Pancreas (tissue), 10 donors: ENCODE results near the gene TBL2. TPM values are rescaled to one million over a fixed set of nuclear protein-coding genes. Genes with fewer than 3 reads are reported as not detected.
"Not testable (repeated sequence)": the region's sequence is repeated elsewhere in the genome, so short reads cannot be mapped to it uniquely, and the experiment has no call there.

Source experiments
- ATAC-seq, 4 donors: fragments of 200-7000 bp; cut with Tn5 transposase; one replicate each; pipeline versions ENCODE4 v1.8.0 to v1.9.1; 2020; ENCODE audit warnings: mild to moderate bottlenecking in 4 of 4, moderate library complexity in 4 of 4
- DNase-seq, 6 donors: peaks; one replicate each; pipeline ENCODE4 v3.0.0-alpha.2; 2020
- FAIRE-seq: peaks from 2 replicates; lab custom pipeline; 2012; peaks lifted over from hg19 to GRCh38; lab: Jason Lieb, UNC
- H3K27ac ChIP-seq, 4 donors: fragments of 200-600 bp; sonication (generic); 1 replicate in 3 of 4; 2 replicates in 1 of 4; pipeline versions ENCODE4 v1.5.0 to v1.8.0; 2020
- H3K27me3 ChIP-seq, 4 donors: fragments of 200-600 bp; one replicate each; pipeline ENCODE4 v1.8.0; 2021
- H3K36me3 ChIP-seq, 3 donors: fragments of 200-600 bp; sonication (generic) in 1 of 3; one replicate each; pipeline versions ENCODE4 v1.5.0 to v1.8.0; 2020 to 2021
- H3K4me1 ChIP-seq, 3 donors: fragments of 200-600 bp; one replicate each; pipeline ENCODE4 v1.8.0; 2021
- H3K4me3 ChIP-seq, 4 donors: fragments of 200-600 bp; sonication (generic) in 2 of 4; one replicate each; pipeline versions ENCODE4 v1.5.0 to v1.8.0; 2020 to 2021
- H3K9me3 ChIP-seq, 4 donors: fragments of 200-600 bp; one replicate each; pipeline ENCODE4 v1.8.0; 2021
- CTCF ChIP-seq, 4 donors: fragments of 200-600 bp; sonication (generic) in 3 of 4; IDR thresholded peaks; one replicate each; pipeline versions ENCODE4 v1.5.0 to v1.8.0; 2021; ENCODE audit warnings: antibody characterized with exemption in 4 of 4
- WGBS, 2 donors: extraction: QIAGEN DNeasy Blood & Tissue Kit; methylation state at CpG; one replicate each; pipeline ENCODE4 v1.1.7; 2013; 5-methylcytosine and 5-hydroxymethylcytosine counted together
- intact Hi-C, 3 donors: fragments of 100-400 bp; cut with DNase I; formaldehyde crosslinking; loops; one replicate each; pipeline versions ENCODE4 v1.11.1 to v1.14.2; 2022
- polyA plus RNA-seq, 2 donors: library from polyadenylated mRNA; stranded (reverse); fragments of 200-250 nt; gene quantifications; one replicate each; pipeline ENCODE4 v1.2.3, GENCODE V29; 2013
- total RNA-seq, 6 donors: library from RNA; stranded (reverse); fragmentation: NEBNext Ultra II Directional in 4 of 6; extraction: Animal tissue kit (Norgen Biotek cat#: 25700) in 4 of 6; gene quantifications; one replicate each; pipeline versions ENCODE4 v1.2.1 to v1.2.4, GENCODE V29; 2021 to 2023
- donor health status: healthy with polysubstance abuse.
- donor health status: DM: no; HTN: no; CAD: no; lungs with moderate emphysema.
- donor health status: DM: no; HTN: no; CAD: no.
- donor health status: control.
- donor health status: control.
- donor health status: Bipolar disorder and iron deficiency.
- donor health status: DM: yes; HTN: yes; CAD: no.
- donor health status: DM: no; HTN: no; CAD: no.
- donor health status: DM: no; HTN: no; CAD: no.
- donor health status: DM: yes; HTN: yes; CAD: no.

The TBL2 gene
- total and polyA plus RNA-seq, 8 donors, result 17.2 to 38.9 (median 27.0) TPM

DNA sequence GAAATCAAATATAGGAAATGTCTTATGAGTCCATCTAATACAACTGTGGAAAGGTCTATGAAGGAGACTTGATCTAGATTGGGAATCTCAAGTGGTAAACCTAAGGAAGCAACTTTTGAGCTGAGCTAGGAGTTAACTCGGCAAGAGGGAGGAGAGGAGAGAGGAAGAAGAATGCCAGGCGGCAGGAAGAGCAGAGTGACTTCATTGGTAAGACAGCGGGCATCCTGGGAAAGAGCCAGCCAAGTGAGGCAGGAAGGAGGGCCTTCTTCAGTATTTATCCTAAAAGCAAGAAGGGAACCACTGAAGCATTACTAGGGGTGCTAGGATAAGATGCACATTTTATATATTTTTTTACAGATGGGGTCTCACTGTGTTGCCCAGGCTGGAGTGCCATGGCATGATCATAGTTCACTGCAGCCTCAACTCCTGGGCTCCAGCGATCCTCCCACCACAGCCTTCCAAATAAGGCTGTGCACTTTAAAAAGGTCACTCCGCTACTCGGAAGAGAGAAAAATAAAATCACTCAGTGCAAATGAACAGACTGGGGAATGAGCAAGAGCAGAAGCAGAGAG is 22.9 kb downstream of the TBL2 start:
- no peaks in the 10 kb centered on the region for H3K9me3 ChIP-seq
- H3K36me3 ChIP-seq, result peaks cover 2 to 15% (median 9%) of the 10 kb centered on the region in 3 donors
- intact Hi-C loops, result no loop called here
- peak in 1 of 6 donors; percentile 13 for DNase-seq
- TF ChIP-seq CTCF (IDR thresholded peaks at IDR 0.05), result no peak
- WGBS, 2 donors, result 53 to 71% methylated on average over 6 of the region's 6 CpGs
- no peaks in the 10 kb centered on the region for H3K27me3 ChIP-seq
- H3K4me3 ChIP-seq, result peak overlapping the region in 2 of 4 donors; percentile 53 to 65
- peaks cover 6 to 12% (median 12%) of the 10 kb centered on the region in 3 donors for H3K4me1 ChIP-seq
- no peak for FAIRE-seq
- H3K27ac ChIP-seq, result no peak overlapping the region
- no peak for ATAC-seq

- H3K27me3 ChIP-seq, FAIRE-seq, H3K9me3 ChIP-seq, H3K4me1 ChIP-seq, H3K27ac ChIP-seq, H3K4me3 ChIP-seq, ATAC-seq, intact Hi-C loops: not testable (repeated sequence)
- H3K36me3 ChIP-seq, result peaks cover 2 to 33% (median 9%) of the 10 kb centered on the region in 3 donors
- peak in 1 of 6 donors; percentile 13 for DNase-seq
- 85 to 93% methylated on average over 5 of the region's 5 CpGs for WGBS, 2 donors
These were observed 28.3 kb downstream of the TBL2 start for GRCh38 chr7:73550093-73550492.

DNA sequence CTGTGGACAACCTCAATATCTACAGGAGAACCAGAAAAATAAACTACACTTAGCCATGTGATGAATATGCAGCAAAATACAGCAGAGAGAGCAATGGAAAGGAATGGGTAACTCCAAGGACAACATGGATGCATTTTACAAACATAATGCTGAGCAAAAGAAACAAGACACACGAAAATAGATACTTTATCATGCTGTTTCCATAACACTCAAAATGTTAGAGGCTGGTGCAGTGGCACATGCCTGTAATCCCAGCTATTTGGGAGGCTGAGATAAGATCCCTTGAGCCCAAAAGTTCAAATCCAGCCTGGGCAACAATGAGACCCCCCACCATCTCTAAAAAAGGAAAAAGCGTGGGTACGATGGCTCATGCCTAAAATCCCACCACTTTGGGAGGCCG is 29.2 kb downstream of the TBL2 start:
- Histone ChIP-seq H3K27ac (no peak overlapping the region), H3K27me3 (no peaks in the 10 kb centered on the region), H3K36me3 (peaks cover 2 to 33% (median 9%) of the 10 kb centered on the region in 3 donors), H3K4me3 (no peak overlapping the region), H3K9me3 (no peaks in the 10 kb centered on the region), H3K4me1 (no peaks in the 10 kb centered on the region)
- DNase-seq, result no peak
- TF ChIP-seq CTCF (IDR thresholded peaks at IDR 0.05), result no peak
- intact Hi-C loops, result no loop called here
- FAIRE-seq, result no peak
- no peak for ATAC-seq
- WGBS, 2 donors, result 68 to 73% methylated on average over 4 of the region's 4 CpGs

GRCh38 chr7:73547841-73548240 is 30.5 kb downstream of the TBL2 start:
- 92 to 95% methylated on average over 9 of the region's 9 CpGs for WGBS, 2 donors
- no peak overlapping the region for H3K27ac ChIP-seq
- no peaks in the 10 kb centered on the region for H3K9me3 ChIP-seq
- H3K4me1 ChIP-seq, result no peaks in the 10 kb centered on the region
- DNase-seq (peak in 1 of 6 donors; percentile 13), ATAC-seq (no peak), FAIRE-seq (no peak)
- no peak overlapping the region for H3K4me3 ChIP-seq
- H3K27me3 ChIP-seq, result no peaks in the 10 kb centered on the region
- peaks cover 2 to 41% (median 9%) of the 10 kb centered on the region in 3 donors for H3K36me3 ChIP-seq
- TF ChIP-seq CTCF (IDR thresholded peaks at IDR 0.05), result no peak
- intact Hi-C loops, result no loop called here

GRCh38 chr7:73544678-73545077 is 33.7 kb downstream of the TBL2 start:
- TF ChIP-seq CTCF (IDR thresholded peaks at IDR 0.05), result no peak
- H3K27ac ChIP-seq, result no peak overlapping the region
- no peak overlapping the region for H3K4me3 ChIP-seq
- ATAC-seq (no peak), DNase-seq (peak in 1 of 6 donors; percentile 6), FAIRE-seq (no peak)
- WGBS, 2 donors, result 94 to 100% methylated on average over 2 of the region's 2 CpGs
- H3K4me1 ChIP-seq, result no peaks in the 10 kb centered on the region
- intact Hi-C loops, result no loop called here
- H3K27me3 ChIP-seq, result no peaks in the 10 kb centered on the region
- no peaks in the 10 kb centered on the region for H3K9me3 ChIP-seq
- peaks cover 3 to 40% (median 8%) of the 10 kb centered on the region in 3 donors for H3K36me3 ChIP-seq
